Activated naive CD4-positive, alpha-beta T cell treated with anti-CD3 and anti-CD28 coated beads, Interleukin-2, amount 50 U/mL, for 72 hours (primary cell): ENCODE data around the gene ASIC1. TPM values are rescaled to one million over a fixed set of nuclear protein-coding genes. Genes with fewer than 3 reads are reported as not detected.

Experiments
- ATAC-seq, 2 donors: fragments of 150-1000 bp; cut with Tn5 transposase; 2 replicates each; pipeline ENCODE4 v1.10.0; 2021; ENCODE audit warnings: mild to moderate bottlenecking in 2 of 2, moderate library complexity in 2 of 2
- DNase-seq, 2 donors: peaks; one replicate each; pipeline ENCODE4 v3.0.0; 2021 to 2022; ENCODE audit warnings: low spot score in 2 of 2
- H3K27ac Mint-ChIP-seq, 2 donors: one replicate each; pipeline ENCODE4 v1.8.0; 2022; ENCODE audit warnings: mild to moderate bottlenecking in 2 of 2, mixed read lengths in 2 of 2
- H3K36me3 Mint-ChIP-seq, 2 donors: one replicate each; pipeline ENCODE4 v1.8.0; 2022; ENCODE audit warnings: mixed read lengths in 2 of 2
- H3K9me3 Mint-ChIP-seq, 2 donors: one replicate each; pipeline ENCODE4 v1.8.0; 2022; ENCODE audit warnings: mixed read lengths in 2 of 2
- total RNA-seq, 2 donors: library from RNA; stranded (reverse); gene quantifications; one replicate each; pipeline ENCODE4 v1.2.3, GENCODE V29; 2022

Gene ASIC1
- total RNA-seq, 2 donors from 2014 or later = 2.8 to 11.7 TPM

GRCh38 chr12:50086148-50086547, 28.8 kb downstream of the ASIC1 start:
- Mint-ChIP-seq H3K36me3 (no peaks in the 10 kb centered on the region), H3K9me3 (no peaks in the 10 kb centered on the region), H3K27ac (peak overlapping the region; percentile 2 to 94)
- ATAC-seq (no peak), DNase-seq (no peak)

DNA sequence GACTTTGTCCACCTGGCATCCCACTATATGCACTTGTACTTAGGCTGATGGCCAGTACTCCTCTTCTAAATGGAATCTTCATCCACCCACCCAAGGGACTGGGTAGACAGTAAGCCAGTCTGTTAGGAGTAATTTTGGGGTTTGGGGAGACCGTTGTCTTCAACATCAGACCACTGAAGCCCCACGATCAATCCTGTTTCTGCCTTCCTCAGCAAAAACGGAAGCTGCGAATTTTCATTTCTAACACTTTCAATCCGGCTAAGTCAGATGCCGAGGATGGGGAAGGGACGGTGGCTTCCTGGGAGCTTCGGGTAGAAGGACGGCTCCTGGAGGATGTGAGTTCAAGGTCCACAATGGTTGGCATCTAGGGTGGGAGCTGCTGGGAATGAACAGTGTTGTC, 29.8 kb downstream of the ASIC1 start:
- Mint-ChIP-seq H3K9me3 (no peaks in the 10 kb centered on the region), H3K27ac (peak overlapping the region; percentile 82 to 94), H3K36me3 (no peaks in the 10 kb centered on the region)
- ATAC-seq = no peak
- DNase-seq = no peak

GRCh38 chr12:50087995-50088394, 30.6 kb downstream of the ASIC1 start:
- no peak for DNase-seq
- peak overlapping the region; percentile 23 to 82 for H3K27ac Mint-ChIP-seq
- ATAC-seq = no peak
- H3K36me3 Mint-ChIP-seq = no peaks in the 10 kb centered on the region
- H3K9me3 Mint-ChIP-seq = no peaks in the 10 kb centered on the region

DNA sequence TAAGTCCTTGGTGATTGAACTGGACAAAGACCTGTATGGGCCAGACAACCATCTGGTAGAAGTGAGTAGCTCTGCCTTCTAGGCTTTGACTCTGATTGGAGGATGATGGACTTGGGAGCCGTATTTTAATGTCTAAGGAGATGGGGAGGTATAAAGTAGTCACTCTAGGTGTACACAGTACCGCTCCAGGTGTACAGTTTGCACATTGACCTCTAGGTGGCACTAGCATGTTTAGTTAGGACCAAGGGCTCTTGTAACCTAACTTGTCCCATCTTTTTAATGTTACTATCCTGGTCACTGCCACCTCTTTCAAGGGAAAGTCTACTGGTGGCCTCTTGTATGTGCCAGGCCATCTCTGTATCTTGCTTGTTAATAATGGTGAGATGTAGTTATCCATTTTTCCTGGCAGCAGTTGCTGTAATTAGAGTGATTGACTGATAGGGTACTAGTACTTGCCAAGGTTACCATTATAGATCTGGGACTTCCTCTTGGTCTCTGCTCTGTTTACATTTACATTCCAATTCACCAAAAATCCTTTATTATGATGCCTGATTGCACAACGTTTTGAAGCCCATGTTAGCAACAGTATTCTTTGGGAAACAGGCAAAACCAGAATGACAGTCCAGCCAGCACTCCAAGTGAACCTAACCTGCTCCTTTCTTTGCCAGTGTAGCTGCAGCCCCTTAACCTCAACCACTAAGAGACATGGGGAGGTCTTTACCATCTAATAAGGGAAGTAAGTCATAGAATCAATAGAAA, 31.4 kb downstream of the ASIC1 start:
- peak; percentile 37 to 56 for ATAC-seq
- H3K36me3 Mint-ChIP-seq = no peaks in the 10 kb centered on the region
- H3K27ac Mint-ChIP-seq = peak overlapping the region in 1 of 2 donors; percentile 23

DNA sequence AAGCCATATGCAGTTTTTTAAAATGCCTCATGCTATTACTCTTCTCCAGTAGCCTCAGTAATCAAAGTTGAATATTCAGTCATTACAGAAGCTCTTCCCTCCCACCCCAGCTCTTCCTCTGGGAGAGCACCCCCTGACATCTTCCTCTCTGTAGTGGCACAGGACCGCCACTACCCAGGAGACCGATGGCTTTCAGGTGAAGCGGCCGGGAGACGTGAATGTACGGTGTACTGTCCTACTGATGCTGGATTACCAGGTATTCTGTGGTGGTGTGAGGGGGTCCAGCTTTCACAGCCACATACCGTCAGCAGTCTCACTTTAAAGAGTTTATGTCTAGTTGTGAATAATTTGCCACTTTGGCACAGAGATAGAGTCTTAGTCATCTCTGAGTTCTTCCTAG, 32.3 kb downstream of the ASIC1 start:
- peak overlapping the region in 1 of 2 donors; percentile 14 for H3K27ac Mint-ChIP-seq
- no peaks in the 10 kb centered on the region for H3K36me3 Mint-ChIP-seq
- H3K9me3 Mint-ChIP-seq = no peaks in the 10 kb centered on the region
- DNase-seq = no peak
- ATAC-seq = no peak

More for the DNA sequence above, 31.4 kb downstream of the ASIC1 start:
- H3K9me3 Mint-ChIP-seq = no peaks in the 10 kb centered on the region
- peak in 1 of 2 donors; percentile 62 for DNase-seq

DNA sequence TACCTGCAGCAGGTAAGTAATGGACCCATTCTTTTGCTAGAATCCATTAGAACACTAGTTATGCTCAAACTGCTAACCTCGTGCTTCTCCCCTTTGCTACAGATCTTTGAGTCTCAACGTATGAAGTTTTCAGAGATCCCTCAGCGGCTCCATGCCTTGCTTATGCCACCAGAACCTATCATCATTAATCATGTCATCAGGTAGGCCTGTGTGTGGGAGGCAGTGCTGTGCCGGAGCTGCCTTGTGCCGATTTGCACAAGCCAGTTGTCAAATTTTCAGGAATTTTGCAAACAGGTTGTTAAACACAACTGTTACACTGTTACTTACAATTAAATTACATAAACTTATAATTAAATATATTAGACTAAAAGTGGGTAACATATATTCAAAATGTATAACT, 33.0 kb downstream of the ASIC1 start:
- Mint-ChIP-seq H3K36me3 (peaks cover 0 to under 1% of the 10 kb centered on the region in 2 donors), H3K9me3 (no peaks in the 10 kb centered on the region), H3K27ac (no peak overlapping the region)
- DNase-seq = no peak
- no peak for ATAC-seq

DNA sequence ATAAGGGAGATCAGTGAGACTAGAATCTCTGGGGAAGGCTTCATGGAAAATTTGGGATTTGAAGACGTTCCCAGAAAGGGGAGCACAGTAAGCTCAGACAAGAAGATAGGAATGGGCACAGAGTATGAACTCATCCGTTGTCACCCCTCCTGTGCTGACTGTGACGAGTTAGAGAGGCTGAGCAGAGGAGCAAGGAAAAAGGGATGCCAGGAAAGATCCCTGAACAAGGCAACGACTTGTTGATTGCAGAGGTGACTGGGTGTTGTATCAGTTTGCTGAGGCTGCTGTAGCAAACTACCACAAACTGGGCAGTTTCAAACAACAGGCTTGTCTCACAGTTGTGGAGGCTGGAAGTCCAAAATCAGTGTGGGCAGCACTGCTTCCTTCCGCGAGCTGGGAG, 40.6 kb downstream of the ASIC1 start:
- no peak for DNase-seq
- no peak for ATAC-seq
- peak overlapping the region in 1 of 2 donors; percentile 90 for H3K27ac Mint-ChIP-seq
- peaks cover 4 to 15% of the 10 kb centered on the region in 2 donors for H3K36me3 Mint-ChIP-seq
- H3K9me3 Mint-ChIP-seq = no peaks in the 10 kb centered on the region

DNA sequence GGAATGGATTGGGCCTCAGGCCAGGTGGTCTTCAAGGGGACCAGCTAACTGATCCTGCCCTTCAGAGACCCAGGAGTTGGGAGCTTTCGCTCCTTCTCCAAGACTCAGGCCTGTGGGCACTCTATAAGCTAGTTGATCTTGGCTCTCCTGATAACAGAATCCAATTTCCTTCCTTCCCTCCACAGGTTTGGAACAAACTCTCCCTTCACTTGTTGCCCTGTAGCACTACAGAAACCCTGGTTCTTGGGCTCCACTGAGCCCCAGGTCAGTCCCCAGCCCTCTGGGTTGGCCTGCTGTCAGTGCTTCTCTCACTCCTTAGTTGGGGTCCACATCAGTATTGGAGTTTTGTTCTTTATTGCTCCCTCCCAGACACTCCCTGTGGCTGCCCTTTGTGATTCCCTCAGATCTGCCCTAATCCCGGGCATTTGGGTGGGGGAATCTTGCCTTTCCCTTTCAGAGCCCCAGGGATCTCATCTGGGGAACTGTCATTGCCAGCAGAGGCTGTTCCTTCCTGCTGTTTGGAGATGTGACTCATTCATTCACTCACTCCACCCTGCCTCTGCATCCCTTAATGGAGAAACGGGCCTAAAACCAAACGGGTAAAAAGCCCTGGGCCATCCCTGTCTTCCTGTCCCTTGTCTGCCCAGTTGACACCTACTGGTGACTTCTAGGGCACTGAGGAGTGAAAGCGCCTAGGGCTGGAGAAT, 42.1 kb downstream of the ASIC1 start:
- no peak for ATAC-seq
- no peak for DNase-seq
- Mint-ChIP-seq H3K36me3 (peaks cover 4 to 15% of the 10 kb centered on the region in 2 donors), H3K27ac (peak overlapping the region in 1 of 2 donors; percentile 49), H3K9me3 (no peaks in the 10 kb centered on the region)

- no peak for ATAC-seq
- H3K36me3 Mint-ChIP-seq = peaks cover 4 to 13% of the 10 kb centered on the region in 2 donors
- no peaks in the 10 kb centered on the region for H3K9me3 Mint-ChIP-seq
- peak overlapping the region in 1 of 2 donors; percentile 49 for H3K27ac Mint-ChIP-seq
- no peak for DNase-seq
Observed at GRCh38 chr12:50100561-50100960, 43.2 kb downstream of the ASIC1 start.

- ATAC-seq (no peak), DNase-seq (no peak)
- no peak overlapping the region for H3K27ac Mint-ChIP-seq
- H3K36me3 Mint-ChIP-seq = peaks cover 2 to 4% of the 10 kb centered on the region in 2 donors
- H3K9me3 Mint-ChIP-seq = no peaks in the 10 kb centered on the region
Observed at GRCh38 chr12:50101663-50102062, 44.3 kb downstream of the ASIC1 start.

- no peaks in the 10 kb centered on the region for H3K9me3 Mint-ChIP-seq
- ATAC-seq (no peak), DNase-seq (no peak)
- H3K36me3 Mint-ChIP-seq = no peaks in the 10 kb centered on the region
- no peak overlapping the region for H3K27ac Mint-ChIP-seq
Observed at GRCh38 chr12:50102131-50102531, 44.7 kb downstream of the ASIC1 start.

DNA sequence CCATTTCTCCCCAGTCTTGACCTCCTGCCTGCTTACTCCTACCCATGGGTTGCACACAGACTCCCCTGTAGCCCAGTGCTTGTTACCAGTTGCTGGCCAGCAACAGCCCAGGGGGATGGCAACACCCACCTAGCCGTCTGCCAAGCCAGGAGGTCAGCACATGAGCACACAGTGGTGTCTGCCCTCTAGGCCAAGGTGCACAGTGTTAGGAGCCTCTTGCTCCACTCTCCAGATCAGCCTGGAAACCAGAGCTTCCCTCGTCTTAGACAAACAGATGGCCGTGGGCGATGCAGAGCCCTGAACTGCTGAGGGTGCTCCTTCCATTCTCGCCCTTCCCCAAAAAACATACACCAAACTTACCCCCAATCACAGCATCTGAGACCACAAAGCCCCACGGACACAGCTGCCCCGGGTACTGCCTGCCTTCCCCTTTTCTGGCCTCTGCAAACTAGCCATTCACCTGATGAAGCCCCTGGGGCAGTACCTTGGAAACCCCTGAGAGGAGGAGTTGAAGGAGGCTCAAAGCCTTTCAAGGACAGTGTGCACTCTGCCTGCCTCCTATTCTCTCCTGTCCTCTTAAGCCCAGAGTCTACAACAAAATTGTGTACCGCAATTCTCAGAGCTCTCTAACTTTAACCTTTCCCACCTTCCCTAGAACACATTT, 45.4 kb downstream of the ASIC1 start:
- ATAC-seq = no peak

GRCh38 chr12:50103351-50103750, 46.0 kb downstream of the ASIC1 start:
- ATAC-seq (no peak), DNase-seq (no peak)
- no peaks in the 10 kb centered on the region for H3K9me3 Mint-ChIP-seq
- no peaks in the 10 kb centered on the region for H3K36me3 Mint-ChIP-seq
- no peak overlapping the region for H3K27ac Mint-ChIP-seq

More for the DNA sequence above, 45.4 kb downstream of the ASIC1 start:
- peak overlapping the region in 1 of 2 donors; percentile 51 for H3K27ac Mint-ChIP-seq
- H3K9me3 Mint-ChIP-seq = no peaks in the 10 kb centered on the region
- DNase-seq = no peak
- H3K36me3 Mint-ChIP-seq = no peaks in the 10 kb centered on the region

DNA sequence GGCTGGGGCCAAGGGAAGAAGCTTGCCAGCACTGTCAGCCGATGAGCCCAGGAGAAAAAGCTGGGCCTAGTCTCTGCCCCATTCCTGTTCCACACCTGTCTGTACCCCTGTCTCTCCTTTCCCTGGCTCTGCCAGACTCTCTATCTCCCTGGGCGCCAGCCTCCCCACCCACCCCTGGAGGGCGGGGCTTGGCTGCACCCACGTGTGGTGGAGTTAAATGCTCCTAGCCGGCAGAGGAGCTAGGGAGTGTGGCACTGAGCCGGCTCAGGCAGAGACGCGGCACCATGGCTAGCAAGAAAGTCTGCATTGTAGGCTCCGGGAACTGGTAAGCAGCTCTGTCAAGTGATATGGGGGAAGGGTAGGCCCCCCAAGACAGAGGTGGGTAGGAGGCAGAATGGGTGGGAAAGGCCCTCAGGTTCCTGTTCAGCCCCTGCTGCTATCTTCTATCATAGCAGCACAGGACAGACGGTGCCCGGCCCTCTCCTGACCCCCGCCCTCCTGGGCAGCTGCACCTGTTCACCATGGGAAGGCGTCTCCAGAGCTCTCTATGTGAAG, 46.4 kb downstream of the ASIC1 start, which contains the start of gene GPD1:
TSS of gene GPD1 (plus strand) at position 242 of the 555 bp plus-strand sequence. CDS start at position 285, 43 bp downstream.
- DNase-seq = no peak
- no peaks in the 10 kb centered on the region for H3K36me3 Mint-ChIP-seq
- no peaks in the 10 kb centered on the region for H3K9me3 Mint-ChIP-seq
- H3K27ac Mint-ChIP-seq = peak within 1 kb of the TSS in 1 of 2 donors; percentile 51
- peak in 1 of 2 donors; percentile 51 for ATAC-seq

DNA sequence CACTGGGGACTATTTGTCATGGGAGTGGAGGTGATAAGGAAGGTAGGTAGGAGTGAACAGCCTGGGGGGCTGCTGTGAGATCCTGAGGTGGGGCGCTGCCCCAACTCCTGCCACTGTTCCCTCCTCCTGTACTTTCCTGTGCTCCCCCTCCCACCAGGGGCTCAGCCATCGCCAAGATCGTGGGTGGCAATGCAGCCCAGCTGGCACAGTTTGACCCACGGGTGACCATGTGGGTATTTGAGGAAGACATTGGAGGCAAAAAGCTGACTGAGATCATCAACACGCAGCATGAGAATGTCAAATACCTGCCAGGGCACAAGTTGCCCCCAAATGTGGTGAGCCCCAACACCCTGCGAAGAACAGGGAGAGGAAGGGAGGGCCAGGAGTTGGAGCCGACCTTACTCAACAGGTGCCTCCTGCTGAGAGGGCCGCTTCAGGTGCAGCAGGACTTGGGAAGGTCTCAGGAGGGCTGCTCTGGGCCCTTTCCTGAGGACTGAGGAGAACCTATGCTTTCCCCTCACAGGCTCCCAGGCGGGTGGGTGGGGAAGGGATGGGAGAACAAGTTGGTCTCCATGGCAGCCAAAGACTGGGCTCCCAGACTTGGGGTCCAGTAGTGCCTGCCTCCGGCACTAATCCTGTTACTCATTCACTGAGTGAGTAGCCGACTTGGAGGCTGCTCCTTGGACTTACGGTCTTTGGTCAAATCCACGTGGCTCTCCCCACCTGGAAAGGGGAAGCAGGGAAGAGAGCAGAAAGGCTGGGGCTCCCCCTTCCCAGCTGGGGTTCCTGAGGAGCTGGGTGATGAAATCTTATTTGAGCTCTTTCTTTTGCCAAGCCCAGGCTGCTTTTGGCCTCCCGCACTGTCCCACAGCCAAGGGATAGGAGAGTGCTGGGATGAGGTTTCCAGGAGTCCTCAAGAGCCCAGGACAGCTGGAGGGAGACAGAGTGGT, 47.3 kb downstream of the ASIC1 start:
- no peaks in the 10 kb centered on the region for H3K9me3 Mint-ChIP-seq
- no peak overlapping the region for H3K27ac Mint-ChIP-seq
- DNase-seq = no peak
- H3K36me3 Mint-ChIP-seq = no peaks in the 10 kb centered on the region
- ATAC-seq = no peak

GRCh38 chr12:50105913-50106450, 48.6 kb downstream of the ASIC1 start:
- Mint-ChIP-seq H3K9me3 (no peaks in the 10 kb centered on the region), H3K36me3 (no peaks in the 10 kb centered on the region), H3K27ac (no peak overlapping the region)
- ATAC-seq (no peak), DNase-seq (no peak)
